Pancreas (tissue), 10 donors: ENCODE results near the gene CRYGN. TPM values are rescaled to one million over a fixed set of nuclear protein-coding genes. Genes with fewer than 3 reads are reported as not detected.

ENCODE experiments used
- ATAC-seq, 4 donors: fragments of 200-7000 bp; cut with Tn5 transposase; one replicate each; pipeline versions ENCODE4 v1.8.0 to v1.9.1; 2020; ENCODE audit warnings: mild to moderate bottlenecking in 4 of 4, moderate library complexity in 4 of 4
- DNase-seq, 6 donors: peaks; one replicate each; pipeline ENCODE4 v3.0.0-alpha.2; 2020
- FAIRE-seq: peaks from 2 replicates; lab custom pipeline; 2012; peaks lifted over from hg19 to GRCh38; lab: Jason Lieb, UNC
- H3K27ac ChIP-seq, 4 donors: fragments of 200-600 bp; sonication (generic); 1 replicate in 3 of 4; 2 replicates in 1 of 4; pipeline versions ENCODE4 v1.5.0 to v1.8.0; 2020
- H3K27me3 ChIP-seq, 4 donors: fragments of 200-600 bp; one replicate each; pipeline ENCODE4 v1.8.0; 2021
- H3K36me3 ChIP-seq, 3 donors: fragments of 200-600 bp; sonication (generic) in 1 of 3; one replicate each; pipeline versions ENCODE4 v1.5.0 to v1.8.0; 2020 to 2021
- H3K4me1 ChIP-seq, 3 donors: fragments of 200-600 bp; one replicate each; pipeline ENCODE4 v1.8.0; 2021
- H3K4me3 ChIP-seq, 4 donors: fragments of 200-600 bp; sonication (generic) in 2 of 4; one replicate each; pipeline versions ENCODE4 v1.5.0 to v1.8.0; 2020 to 2021
- H3K9me3 ChIP-seq, 4 donors: fragments of 200-600 bp; one replicate each; pipeline ENCODE4 v1.8.0; 2021
- WGBS, 2 donors: extraction: QIAGEN DNeasy Blood & Tissue Kit; methylation state at CpG; one replicate each; pipeline ENCODE4 v1.1.7; 2013; 5-methylcytosine and 5-hydroxymethylcytosine counted together
- intact Hi-C, 3 donors: fragments of 100-400 bp; cut with DNase I; formaldehyde crosslinking; loops; one replicate each; pipeline versions ENCODE4 v1.11.1 to v1.14.2; 2022
- polyA plus RNA-seq, 2 donors: library from polyadenylated mRNA; stranded (reverse); fragments of 200-250 nt; gene quantifications; one replicate each; pipeline ENCODE4 v1.2.3, GENCODE V29; 2013
- total RNA-seq, 6 donors: library from RNA; stranded (reverse); fragmentation: NEBNext Ultra II Directional in 4 of 6; extraction: Animal tissue kit (Norgen Biotek cat#: 25700) in 4 of 6; gene quantifications; one replicate each; pipeline versions ENCODE4 v1.2.1 to v1.2.4, GENCODE V29; 2021 to 2023
- TF ChIP-seq, protein P1 (sequence below), 4 donors: fragments of 200-600 bp; sonication (generic) in 3 of 4; IDR thresholded peaks; one replicate each; pipeline versions ENCODE4 v1.5.0 to v1.8.0; 2021; ENCODE audit warnings: antibody characterized with exemption in 4 of 4
- donor health status: healthy with polysubstance abuse.
- donor health status: DM: no; HTN: no; CAD: no; lungs with moderate emphysema.
- donor health status: DM: no; HTN: no; CAD: no.
- donor health status: control.
- donor health status: control.
- donor health status: Bipolar disorder and iron deficiency.
- donor health status: DM: yes; HTN: yes; CAD: no.
- donor health status: DM: no; HTN: no; CAD: no.
- donor health status: DM: no; HTN: no; CAD: no.
- donor health status: DM: yes; HTN: yes; CAD: no.

The CRYGN gene
- total and polyA plus RNA-seq, 8 donors, result 0.07 to 0.18 (median 0.08) TPM; not detected in 4

- Histone ChIP-seq H3K36me3 (no peaks in the 10 kb centered on the region), H3K4me3 (no peak overlapping the region), H3K9me3 (no peaks in the 10 kb centered on the region), H3K27ac (no peak overlapping the region), H3K4me1 (peaks cover 0 to 6% (median 0%) of the 10 kb centered on the region in 3 donors), H3K27me3 (peaks cover 0 to 5% (median 2%) of the 10 kb centered on the region in 4 donors)
- DNase-seq (no peak), ATAC-seq (no peak), FAIRE-seq (no peak)
- TF ChIP-seq, protein P1, sequence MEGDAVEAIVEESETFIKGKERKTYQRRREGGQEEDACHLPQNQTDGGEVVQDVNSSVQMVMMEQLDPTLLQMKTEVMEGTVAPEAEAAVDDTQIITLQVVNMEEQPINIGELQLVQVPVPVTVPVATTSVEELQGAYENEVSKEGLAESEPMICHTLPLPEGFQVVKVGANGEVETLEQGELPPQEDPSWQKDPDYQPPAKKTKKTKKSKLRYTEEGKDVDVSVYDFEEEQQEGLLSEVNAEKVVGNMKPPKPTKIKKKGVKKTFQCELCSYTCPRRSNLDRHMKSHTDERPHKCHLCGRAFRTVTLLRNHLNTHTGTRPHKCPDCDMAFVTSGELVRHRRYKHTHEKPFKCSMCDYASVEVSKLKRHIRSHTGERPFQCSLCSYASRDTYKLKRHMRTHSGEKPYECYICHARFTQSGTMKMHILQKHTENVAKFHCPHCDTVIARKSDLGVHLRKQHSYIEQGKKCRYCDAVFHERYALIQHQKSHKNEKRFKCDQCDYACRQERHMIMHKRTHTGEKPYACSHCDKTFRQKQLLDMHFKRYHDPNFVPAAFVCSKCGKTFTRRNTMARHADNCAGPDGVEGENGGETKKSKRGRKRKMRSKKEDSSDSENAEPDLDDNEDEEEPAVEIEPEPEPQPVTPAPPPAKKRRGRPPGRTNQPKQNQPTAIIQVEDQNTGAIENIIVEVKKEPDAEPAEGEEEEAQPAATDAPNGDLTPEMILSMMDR (IDR thresholded peaks at IDR 0.05), result no peak
- intact Hi-C loops, result no loop called here
- WGBS, 2 donors, result 82 to 84% methylated on average over 9 of the region's 9 CpGs
Observed at GRCh38 chr7:151405056-151405455, 34.9 kb downstream of the CRYGN start.

DNA sequence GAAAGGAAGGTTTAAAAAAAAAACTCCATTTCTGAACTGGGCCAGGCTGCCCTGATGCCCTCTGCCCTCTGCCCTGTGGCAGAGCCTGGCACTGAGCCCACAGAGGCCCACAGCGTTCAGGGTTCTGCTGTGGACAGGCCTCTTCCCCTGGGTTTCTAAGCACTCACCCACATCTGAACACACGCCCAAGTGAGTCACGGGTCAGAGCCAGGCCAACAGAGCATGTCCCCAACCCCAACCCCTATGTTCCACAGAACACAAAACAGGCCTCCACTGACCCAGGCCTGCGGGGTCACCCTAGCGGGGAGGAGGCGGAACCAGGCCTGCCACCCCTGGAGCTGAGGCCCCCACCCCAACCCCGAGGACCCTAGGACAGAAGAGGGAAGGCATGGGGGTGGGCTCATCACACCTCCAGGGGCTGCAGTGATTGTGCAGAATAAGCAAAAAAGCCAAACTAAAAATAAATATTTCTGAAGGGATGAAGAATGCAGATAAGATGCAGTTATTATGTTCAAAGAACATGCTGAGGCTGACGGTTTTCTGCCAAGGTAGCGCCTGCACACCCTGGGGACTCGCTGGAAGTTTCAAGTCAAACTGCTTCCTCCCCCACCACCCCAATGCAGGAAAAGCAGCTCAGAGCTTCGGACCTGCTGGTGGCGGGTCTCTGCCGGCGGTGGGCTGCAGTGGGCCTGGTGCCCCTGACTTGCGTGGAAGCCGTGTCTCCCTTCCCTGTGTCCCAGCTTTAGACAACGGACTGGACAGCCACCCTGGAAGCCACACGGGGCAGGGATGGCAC lies 35.5 kb downstream of the CRYGN start:
- no peak overlapping the region for H3K4me3 ChIP-seq
- H3K4me1 ChIP-seq, result peaks cover 0 to 3% (median 0%) of the 10 kb centered on the region in 3 donors
- no peaks in the 10 kb centered on the region for H3K9me3 ChIP-seq
- DNase-seq, result no peak
- TF ChIP-seq, protein P1 (IDR thresholded peaks at IDR 0.05), result no peak
- no peak for FAIRE-seq
- WGBS, 2 donors, result 78 to 79% methylated on average over 18 of the region's 18 CpGs
- intact Hi-C loops, result no loop called here
- peaks cover 0 to 3% (median 0%) of the 10 kb centered on the region in 4 donors for H3K27me3 ChIP-seq
- no peaks in the 10 kb centered on the region for H3K36me3 ChIP-seq
- ATAC-seq, result peak in 3 of 4 donors; percentile 55 to 66 (median 59)
- H3K27ac ChIP-seq, result no peak overlapping the region

- DNase-seq, result no peak
- no peak overlapping the region for H3K27ac ChIP-seq
Observed at GRCh38 chr7:151403764-151404163, 36.2 kb downstream of the CRYGN start.

DNA sequence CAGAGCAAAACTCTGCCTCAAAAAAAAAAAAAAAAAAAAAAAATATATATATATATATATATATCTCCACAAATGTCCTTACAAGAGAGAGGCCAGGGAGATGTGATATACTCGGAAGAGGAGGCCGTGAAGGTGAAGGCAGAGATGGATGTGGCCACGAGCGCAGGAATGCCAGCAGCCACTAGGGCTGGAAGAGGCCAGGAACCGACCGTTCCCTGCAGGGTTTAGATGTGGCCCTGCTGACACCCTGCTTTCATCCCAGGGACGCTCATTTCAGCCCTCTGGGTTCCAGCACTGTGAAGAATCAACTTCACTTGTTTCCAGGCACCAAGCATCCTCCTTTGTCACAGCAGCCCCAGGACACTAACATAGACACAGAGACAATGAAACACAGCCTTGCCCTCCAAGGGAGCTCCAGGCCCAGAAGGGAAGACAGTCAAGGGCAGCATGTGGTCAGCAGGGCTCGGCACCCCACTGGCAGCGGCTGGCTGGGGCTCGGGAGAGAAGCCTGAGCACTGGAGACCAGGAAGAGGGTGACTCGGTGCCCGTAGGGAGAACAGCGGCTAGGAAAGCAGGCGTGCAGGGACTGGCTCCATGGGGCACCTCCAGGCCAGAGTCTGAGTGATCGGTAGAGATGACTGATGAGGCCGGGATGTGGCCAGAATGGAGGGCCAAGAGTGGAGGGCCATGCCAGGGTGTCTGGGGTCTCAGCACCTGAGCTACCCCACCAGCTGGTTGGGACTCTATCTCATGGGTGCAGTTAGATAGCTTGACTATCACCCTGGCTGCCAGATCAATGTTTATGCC lies 37.7 kb downstream of the CRYGN start:
- no peaks in the 10 kb centered on the region for H3K4me1 ChIP-seq
- H3K27ac ChIP-seq, result no peak overlapping the region
- H3K36me3 ChIP-seq, result no peaks in the 10 kb centered on the region
- WGBS, 2 donors, result 86 to 93% methylated on average over 16 of the region's 16 CpGs
- intact Hi-C loops, result no loop called here
- H3K27me3 ChIP-seq, result no peaks in the 10 kb centered on the region
- FAIRE-seq (no peak), DNase-seq (no peak), ATAC-seq (no peak)
- TF ChIP-seq, protein P1 (IDR thresholded peaks at IDR 0.05), result no peak
- H3K4me3 ChIP-seq, result no peak overlapping the region
- H3K9me3 ChIP-seq, result no peaks in the 10 kb centered on the region

More at GRCh38 chr7:151403764-151404163, 36.2 kb downstream of the CRYGN start:
- intact Hi-C loops, result no loop called here
- Histone ChIP-seq H3K9me3 (no peaks in the 10 kb centered on the region), H3K4me3 (no peak overlapping the region), H3K4me1 (no peaks in the 10 kb centered on the region), H3K27me3 (peaks cover 0 to 3% (median 0%) of the 10 kb centered on the region in 4 donors), H3K36me3 (no peaks in the 10 kb centered on the region)
- no peak for ATAC-seq
- no peak for FAIRE-seq
- TF ChIP-seq, protein P1 (IDR thresholded peaks at IDR 0.05), result no peak
- WGBS, 2 donors, result 85 to 89% methylated on average over 9 of the region's 9 CpGs
